ENCODE data around the gene PRG2.

The PRG2 gene

GRCh38 chr11:57358543-57358961 is 31.9 kb downstream of the PRG2 start:
- Histone ChIP-seq H3K18ac (ENCODE audit: low read depth in 1 of 2, low read length in 2 of 2) (no peak overlapping the region), H2BK120ac (ENCODE audit: low read depth, low read length) (no peak overlapping the region), H3K36me3 (ENCODE audit: control insufficient read depth in 1 of 2, insufficient read depth in 2 of 2, low read depth in 1 of 2, low read length in 2 of 2) (no peaks in the 10 kb centered on the region), H3K4me3 (ENCODE audit: insufficient read depth in 1 of 2, low read depth in 1 of 2, low read length in 2 of 2) (no peak overlapping the region), H3K4ac (ENCODE audit: low read depth in 1 of 2, low read length in 2 of 2) (no peak overlapping the region), H4K91ac (ENCODE audit: low read length) (no peak overlapping the region), H3K79me1 (replicated peaks; ENCODE audit: low read length, poor library complexity, severe bottlenecking) (no peaks in the 10 kb centered on the region), H2AFZ (ENCODE audit: low read depth, low read length) (no peak overlapping the region), H3K23ac (ENCODE audit: low read length in 2 of 2) (no peak overlapping the region), H3K14ac (ENCODE audit: low read length in 2 of 2) (no peak overlapping the region), H2BK15ac (ENCODE audit: low read depth, poor library complexity, severe bottlenecking) (no peak overlapping the region), H2AK5ac (ENCODE audit: low read length, severe bottlenecking) (no peak overlapping the region), H3K9me3 (ENCODE audit: control insufficient read depth, low read length) (no peaks in the 10 kb centered on the region), H3K4me2 (ENCODE audit: low read length, poor library complexity, severe bottlenecking) (no peak overlapping the region), H2BK12ac (ENCODE audit: low read length in 2 of 2) (no peak overlapping the region), H2BK5ac (ENCODE audit: low read depth, low read length, poor library complexity, severe bottlenecking) (no peak overlapping the region), H3K4me1 (ENCODE audit: control insufficient read depth, insufficient read depth, low read depth, low read length) (peaks cover 2% of the 10 kb centered on the region), H3K27me3 (ENCODE audit: control insufficient read depth in 1 of 2, insufficient read depth in 1 of 2, low read length in 2 of 2) (peaks cover 0 to 39% of the 10 kb centered on the region in 2 experiments), H3K9ac (ENCODE audit: low read length) (peak overlapping the region; percentile 87), H3K27ac (ENCODE audit: low read length, poor library complexity, severe bottlenecking) (no peak overlapping the region), H4K8ac (ENCODE audit: low read length) (no peak overlapping the region)
- 81% methylated on average over 6 of the region's 9 CpGs for WGBS
- DNase-seq = peak; percentile 9

DNA sequence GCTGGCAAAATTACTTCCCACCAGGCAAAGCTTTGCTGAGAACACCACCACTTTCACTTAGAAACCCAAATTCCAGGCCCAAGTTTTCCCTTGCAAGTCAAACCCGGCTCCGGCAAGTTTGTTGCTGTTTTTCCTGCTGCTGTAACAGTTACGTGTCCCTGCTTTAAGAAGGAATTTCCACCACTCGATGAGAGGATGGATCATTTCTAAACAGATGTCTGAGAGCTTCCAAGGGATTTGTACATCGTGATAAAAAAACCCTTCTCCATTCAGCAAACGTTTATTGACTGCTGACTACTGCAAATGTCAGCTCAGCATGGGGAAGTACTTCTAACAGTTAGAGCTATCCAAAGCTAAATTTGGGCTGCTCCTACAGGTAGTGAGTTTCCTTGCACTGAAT is 32.6 kb downstream of the PRG2 start:
- no peak overlapping the region for H4K91ac ChIP-seq (ENCODE audit: low read length)
- no peak overlapping the region for H2AK5ac ChIP-seq (ENCODE audit: low read length, severe bottlenecking)
- DNase-seq = peak; percentile 32
- no peaks in the 10 kb centered on the region for H3K9me3 ChIP-seq (ENCODE audit: control insufficient read depth, low read length)
- H3K4ac ChIP-seq (ENCODE audit: low read depth in 1 of 2, low read length in 2 of 2) = no peak overlapping the region
- H2AFZ ChIP-seq (ENCODE audit: low read depth, low read length) = no peak overlapping the region
- no peak overlapping the region for H3K23ac ChIP-seq (ENCODE audit: low read length in 2 of 2)
- H3K27me3 ChIP-seq (ENCODE audit: control insufficient read depth in 1 of 2, insufficient read depth in 1 of 2, low read length in 2 of 2) = peaks cover 0 to 39% of the 10 kb centered on the region in 2 experiments
- H3K14ac ChIP-seq (ENCODE audit: low read length in 2 of 2) = no peak overlapping the region
- peak overlapping the region; percentile 87 for H3K9ac ChIP-seq (ENCODE audit: low read length)
- no peak overlapping the region for H2BK120ac ChIP-seq (ENCODE audit: low read depth, low read length)
- no peak overlapping the region for H2BK5ac ChIP-seq (ENCODE audit: low read depth, low read length, poor library complexity, severe bottlenecking)
- H3K27ac ChIP-seq (ENCODE audit: low read length, poor library complexity, severe bottlenecking) = no peak overlapping the region
- WGBS = 60% methylated on average over 6 of the region's 6 CpGs
- H2BK12ac ChIP-seq (ENCODE audit: low read length in 2 of 2) = no peak overlapping the region
- H2BK15ac ChIP-seq (ENCODE audit: low read depth, poor library complexity, severe bottlenecking) = no peak overlapping the region
- no peaks in the 10 kb centered on the region for H3K36me3 ChIP-seq (ENCODE audit: control insufficient read depth in 1 of 2, insufficient read depth in 2 of 2, low read depth in 1 of 2, low read length in 2 of 2)
- H4K8ac ChIP-seq (ENCODE audit: low read length) = no peak overlapping the region
- H3K4me1 ChIP-seq (ENCODE audit: control insufficient read depth, insufficient read depth, low read depth, low read length) = peaks cover 2% of the 10 kb centered on the region
- no peak overlapping the region for H3K18ac ChIP-seq (ENCODE audit: low read depth in 1 of 2, low read length in 2 of 2)
- no peaks in the 10 kb centered on the region for H3K79me1 ChIP-seq (replicated peaks; ENCODE audit: low read length, poor library complexity, severe bottlenecking)
- H3K4me3 ChIP-seq (ENCODE audit: insufficient read depth in 1 of 2, low read depth in 1 of 2, low read length in 2 of 2) = peak overlapping the region in 1 of 2 experiments; percentile 0
- H3K4me2 ChIP-seq (ENCODE audit: low read length, poor library complexity, severe bottlenecking) = no peak overlapping the region

- H4K91ac ChIP-seq (ENCODE audit: low read length) = no peak overlapping the region
- H2AK5ac ChIP-seq (ENCODE audit: low read length, severe bottlenecking) = no peak overlapping the region
- no peak overlapping the region for H3K18ac ChIP-seq (ENCODE audit: low read depth in 1 of 2, low read length in 2 of 2)
- WGBS = 100% methylated on average over 2 of the region's 3 CpGs
- H3K4me3 ChIP-seq (ENCODE audit: insufficient read depth in 1 of 2, low read depth in 1 of 2, low read length in 2 of 2) = no peak overlapping the region
- H3K4me2 ChIP-seq (ENCODE audit: low read length, poor library complexity, severe bottlenecking) = no peak overlapping the region
- H3K36me3 ChIP-seq (ENCODE audit: control insufficient read depth in 1 of 2, insufficient read depth in 2 of 2, low read depth in 1 of 2, low read length in 2 of 2) = no peaks in the 10 kb centered on the region
- no peak overlapping the region for H4K8ac ChIP-seq (ENCODE audit: low read length)
- no peak for DNase-seq
- no peak overlapping the region for H2BK120ac ChIP-seq (ENCODE audit: low read depth, low read length)
- H3K23ac ChIP-seq (ENCODE audit: low read length in 2 of 2) = no peak overlapping the region
- peak overlapping the region; percentile 87 for H3K9ac ChIP-seq (ENCODE audit: low read length)
- H2BK5ac ChIP-seq (ENCODE audit: low read depth, low read length, poor library complexity, severe bottlenecking) = no peak overlapping the region
- H2BK15ac ChIP-seq (ENCODE audit: low read depth, poor library complexity, severe bottlenecking) = no peak overlapping the region
- no peak overlapping the region for H3K27ac ChIP-seq (ENCODE audit: low read length, poor library complexity, severe bottlenecking)
- H3K9me3 ChIP-seq (ENCODE audit: control insufficient read depth, low read length) = no peaks in the 10 kb centered on the region
- peaks cover 0 to 40% of the 10 kb centered on the region in 2 experiments for H3K27me3 ChIP-seq (ENCODE audit: control insufficient read depth in 1 of 2, insufficient read depth in 1 of 2, low read length in 2 of 2)
- H2AFZ ChIP-seq (ENCODE audit: low read depth, low read length) = no peak overlapping the region
- H3K4ac ChIP-seq (ENCODE audit: low read depth in 1 of 2, low read length in 2 of 2) = no peak overlapping the region
- no peaks in the 10 kb centered on the region for H3K79me1 ChIP-seq (replicated peaks; ENCODE audit: low read length, poor library complexity, severe bottlenecking)
- no peak overlapping the region for H3K14ac ChIP-seq (ENCODE audit: low read length in 2 of 2)
- no peak overlapping the region for H2BK12ac ChIP-seq (ENCODE audit: low read length in 2 of 2)
- H3K4me1 ChIP-seq (ENCODE audit: control insufficient read depth, insufficient read depth, low read depth, low read length) = peaks cover 2% of the 10 kb centered on the region
These were observed 33.1 kb downstream of the PRG2 start for GRCh38 chr11:57357310-57357709.

GRCh38 chr11:57356268-57356667 is 34.2 kb downstream of the PRG2 start:
- H4K91ac ChIP-seq (ENCODE audit: low read length) = no peak overlapping the region
- H2BK12ac ChIP-seq (ENCODE audit: low read length in 2 of 2) = no peak overlapping the region
- H2BK5ac ChIP-seq (ENCODE audit: low read depth, low read length, poor library complexity, severe bottlenecking) = no peak overlapping the region
- H3K27me3 ChIP-seq (ENCODE audit: control insufficient read depth in 1 of 2, insufficient read depth in 1 of 2, low read length in 2 of 2) = peaks cover 0 to 37% of the 10 kb centered on the region in 2 experiments
- H3K4ac ChIP-seq (ENCODE audit: low read depth in 1 of 2, low read length in 2 of 2) = no peak overlapping the region
- H3K4me3 ChIP-seq (ENCODE audit: insufficient read depth in 1 of 2, low read depth in 1 of 2, low read length in 2 of 2) = no peak overlapping the region
- H2BK120ac ChIP-seq (ENCODE audit: low read depth, low read length) = no peak overlapping the region
- H4K8ac ChIP-seq (ENCODE audit: low read length) = no peak overlapping the region
- H3K4me2 ChIP-seq (ENCODE audit: low read length, poor library complexity, severe bottlenecking) = no peak overlapping the region
- H3K9me3 ChIP-seq (ENCODE audit: control insufficient read depth, low read length) = peaks cover 6% of the 10 kb centered on the region
- no peak overlapping the region for H3K23ac ChIP-seq (ENCODE audit: low read length in 2 of 2)
- no peak overlapping the region for H2AFZ ChIP-seq (ENCODE audit: low read depth, low read length)
- H3K4me1 ChIP-seq (ENCODE audit: control insufficient read depth, insufficient read depth, low read depth, low read length) = peaks cover 2% of the 10 kb centered on the region
- no peak overlapping the region for H3K18ac ChIP-seq (ENCODE audit: low read depth in 1 of 2, low read length in 2 of 2)
- H3K9ac ChIP-seq (ENCODE audit: low read length) = peak overlapping the region; percentile 27
- H3K14ac ChIP-seq (ENCODE audit: low read length in 2 of 2) = no peak overlapping the region
- no peak overlapping the region for H3K27ac ChIP-seq (ENCODE audit: low read length, poor library complexity, severe bottlenecking)
- no peak overlapping the region for H2BK15ac ChIP-seq (ENCODE audit: low read depth, poor library complexity, severe bottlenecking)
- H3K79me1 ChIP-seq (replicated peaks; ENCODE audit: low read length, poor library complexity, severe bottlenecking) = no peaks in the 10 kb centered on the region
- no peak for DNase-seq
- no peak overlapping the region for H2AK5ac ChIP-seq (ENCODE audit: low read length, severe bottlenecking)
- 84% methylated on average over 9 of the region's 9 CpGs for WGBS
- H3K36me3 ChIP-seq (ENCODE audit: control insufficient read depth in 1 of 2, insufficient read depth in 2 of 2, low read depth in 1 of 2, low read length in 2 of 2) = no peaks in the 10 kb centered on the region

Data from mesenchymal stem cell (in vitro differentiated cells and primary cell).